GM21723 (cell line): Measurements from ENCODE around the gene PRKG1.
"Not testable (repeated sequence)": the region's sequence is repeated elsewhere in the genome, so short reads cannot be mapped to it uniquely, and the experiment has no call there.

Source experiments
- ATAC-seq: cut with Tn5 transposase; IDR thresholded peaks from one replicate; pipeline ENCODE4 v1.9.1; 2021; ENCODE audit warnings: mild to moderate bottlenecking, moderate library complexity; ENCODE audit not compliant: unreplicated experiment

The PRKG1 gene

GRCh38 chr10:51313773-51314478 lies 239.6 kb downstream of the PRKG1 start:
- ATAC-seq = no peak

DNA sequence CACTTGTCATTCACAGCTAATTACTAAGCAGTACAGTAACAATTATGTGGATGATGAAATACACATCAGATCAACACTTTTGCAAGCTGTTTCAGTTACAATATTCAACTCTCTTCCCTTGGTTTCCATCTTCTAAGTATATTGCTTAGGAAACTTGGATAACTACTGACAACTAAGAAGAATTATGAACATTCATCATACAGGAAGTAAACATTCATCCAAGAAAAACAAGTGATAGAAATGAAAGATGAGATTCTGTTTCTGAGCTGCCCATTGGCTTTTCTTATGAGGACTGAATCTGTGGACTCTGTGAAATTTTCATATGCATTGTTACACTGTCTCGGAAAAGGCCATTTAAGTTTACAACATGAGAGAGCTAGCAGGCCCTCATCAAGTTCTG lies 240.2 kb downstream of the PRKG1 start:
- ATAC-seq = no peak

GRCh38 chr10:51318399-51319172 lies 244.3 kb downstream of the PRKG1 start:
- no peak for ATAC-seq

DNA sequence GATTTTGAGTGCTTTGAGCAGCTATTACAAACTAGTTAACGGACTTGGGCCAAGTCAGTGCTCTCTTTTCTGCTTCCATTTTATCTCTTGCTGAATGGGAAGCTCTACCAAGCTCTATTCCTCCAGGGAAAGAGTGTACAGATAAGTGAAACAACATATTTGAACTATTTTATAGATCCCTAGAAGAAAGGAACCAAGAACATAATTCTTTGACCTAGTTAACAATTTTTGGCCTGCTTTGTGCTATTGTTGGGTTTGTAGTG lies 244.8 kb downstream of the PRKG1 start:
- ATAC-seq = no peak

DNA sequence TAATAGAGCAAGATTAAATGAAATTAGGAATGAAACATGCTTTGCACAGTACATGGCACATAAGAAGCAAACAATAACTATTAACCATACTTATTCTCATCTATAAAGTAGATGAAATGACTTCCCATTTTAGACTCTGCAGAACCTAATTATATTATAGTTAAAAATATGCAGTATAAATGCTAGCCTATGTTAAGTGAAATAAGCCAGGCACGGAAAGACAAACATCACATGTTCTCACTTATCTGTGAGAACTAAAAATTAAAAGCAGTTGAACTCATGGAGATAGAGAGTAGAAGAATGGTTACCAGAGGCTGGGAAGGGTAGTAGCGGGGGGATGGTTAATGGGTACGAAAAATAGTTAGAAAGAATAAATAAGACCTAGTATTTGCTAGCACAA lies 247.0 kb downstream of the PRKG1 start:
- no peak for ATAC-seq

GRCh38 chr10:51321980-51322379 lies 247.7 kb downstream of the PRKG1 start:
- ATAC-seq = no peak

- no peak for ATAC-seq
Observed at GRCh38 chr10:51325649-51326048, 251.4 kb downstream of the PRKG1 start.

DNA sequence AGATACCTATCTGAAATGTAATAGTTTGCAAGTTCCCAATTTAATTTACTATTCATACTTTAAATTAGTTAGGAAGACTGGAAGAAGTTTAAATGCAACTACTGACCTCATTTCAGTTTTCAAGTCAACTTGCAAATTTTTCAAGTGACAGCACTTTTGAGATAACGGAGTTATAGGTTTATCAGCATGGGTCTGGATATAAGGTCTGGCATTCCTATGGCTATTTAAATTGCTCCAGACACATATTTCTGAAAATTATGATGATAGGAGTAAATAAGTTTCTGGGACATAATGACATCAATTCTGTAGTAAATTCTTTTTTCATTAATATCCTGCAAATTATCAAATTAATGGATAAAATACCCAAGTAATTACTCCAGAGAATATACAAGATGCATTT lies 251.9 kb downstream of the PRKG1 start:
- ATAC-seq = no peak

GRCh38 chr10:51327432-51327831 lies 253.1 kb downstream of the PRKG1 start:
- ATAC-seq = no peak

GRCh38 chr10:51340366-51340765 lies 266.1 kb downstream of the PRKG1 start:
- no peak for ATAC-seq

- no peak for ATAC-seq
Observed at GRCh38 chr10:51340845-51341610, 266.7 kb downstream of the PRKG1 start.

GRCh38 chr10:51341745-51342144 lies 267.5 kb downstream of the PRKG1 start:
- ATAC-seq = not testable (repeated sequence)

GRCh38 chr10:51342381-51342780 lies 268.1 kb downstream of the PRKG1 start:
- ATAC-seq = no peak

DNA sequence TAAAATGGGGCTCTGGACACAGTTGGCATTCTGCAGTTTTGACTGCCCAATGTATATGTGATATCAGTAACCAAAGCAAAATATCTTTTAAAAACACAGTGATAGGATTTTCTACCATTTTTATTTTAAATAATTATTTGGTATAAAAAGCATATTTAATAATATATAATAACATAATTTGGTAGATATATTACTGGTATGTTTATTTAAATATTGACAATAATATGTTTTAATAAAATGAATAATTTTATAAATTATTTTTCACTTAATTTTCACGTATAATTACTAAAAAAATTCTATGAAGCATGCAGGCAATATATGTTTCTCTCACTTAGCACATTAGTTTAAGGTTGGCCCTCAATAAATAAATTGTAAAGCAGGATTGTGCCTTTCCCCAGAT lies 269.1 kb downstream of the PRKG1 start:
- ATAC-seq = no peak

- no peak for ATAC-seq
Observed at GRCh38 chr10:51344371-51344770, 270.1 kb downstream of the PRKG1 start.

DNA sequence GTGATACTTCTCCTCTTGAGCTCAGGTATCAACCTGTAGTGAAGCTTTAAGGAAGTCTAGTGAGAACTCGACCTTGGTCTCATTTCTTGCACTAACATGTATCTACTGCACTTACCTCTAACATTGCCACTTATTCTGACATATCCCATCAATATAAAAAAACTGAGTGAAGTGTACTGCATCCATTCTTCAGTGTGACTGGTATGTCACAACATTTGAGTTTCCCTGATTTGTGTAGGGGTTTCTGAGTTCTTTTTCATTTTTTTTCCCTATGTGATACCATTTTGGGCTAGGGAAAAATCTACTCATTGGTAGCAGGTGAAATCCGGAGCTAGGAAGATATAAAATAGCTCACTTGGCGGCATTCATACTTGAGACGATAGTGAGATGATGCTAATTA lies 274.3 kb downstream of the PRKG1 start:
- ATAC-seq = no peak

DNA sequence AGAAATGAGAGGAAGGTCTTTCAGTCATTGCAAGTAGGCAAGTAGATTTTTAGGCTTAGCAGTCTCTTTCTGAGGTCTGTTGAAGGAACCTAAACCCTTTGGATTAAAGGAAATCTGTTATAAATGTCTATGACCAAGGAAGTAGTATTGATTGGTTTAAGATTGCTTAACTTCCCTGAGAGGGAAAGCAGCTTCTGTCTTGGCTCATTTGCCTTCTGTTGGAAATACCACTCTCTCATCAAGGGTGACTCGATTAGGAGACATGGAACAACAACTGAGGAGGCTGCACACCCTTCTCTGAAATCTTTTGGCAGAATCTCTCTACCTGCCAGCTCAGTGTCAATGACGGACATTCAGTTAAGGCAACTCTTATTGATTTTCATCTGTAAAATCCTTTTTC lies 282.9 kb downstream of the PRKG1 start:
- no peak for ATAC-seq

GRCh38 chr10:51358227-51358626 lies 283.9 kb downstream of the PRKG1 start:
- no peak for ATAC-seq

DNA sequence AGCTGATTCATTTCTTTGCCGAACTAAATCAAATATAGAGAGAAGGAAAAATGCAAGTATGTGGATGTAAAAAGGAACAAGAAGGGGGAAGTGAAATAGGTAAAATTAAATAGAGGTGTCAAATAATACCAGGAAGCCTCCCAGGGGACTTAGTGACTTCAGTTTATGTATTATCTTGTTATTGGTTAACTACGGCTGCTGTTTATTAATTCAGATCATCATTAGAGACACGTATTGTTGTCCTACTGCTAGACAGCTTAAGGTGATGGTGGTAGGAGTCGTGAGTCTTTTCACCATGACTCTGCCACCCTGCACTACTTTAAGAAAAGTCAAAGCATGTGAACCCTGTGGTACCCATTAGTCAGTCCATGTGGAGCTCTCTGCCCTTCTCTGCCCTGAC lies 289.1 kb downstream of the PRKG1 start:
- no peak for ATAC-seq

DNA sequence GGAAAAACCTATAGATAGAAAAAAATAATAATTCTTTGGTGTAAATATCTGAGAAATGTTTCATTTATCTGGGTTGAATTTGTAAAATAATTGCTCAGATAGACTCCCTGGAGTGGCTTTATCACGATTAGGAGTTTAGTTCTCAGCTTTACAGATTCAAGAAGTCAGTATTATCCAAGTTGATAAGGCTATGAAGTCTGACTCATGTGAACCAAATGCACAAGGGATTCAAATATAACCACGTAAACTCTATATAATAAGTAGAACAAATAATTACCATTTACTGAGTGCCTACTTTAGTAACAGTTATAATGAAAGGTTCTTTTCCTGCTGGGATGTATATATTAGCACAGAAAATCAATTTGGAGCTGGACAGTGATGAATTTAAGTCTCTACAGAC lies 290.4 kb downstream of the PRKG1 start:
- ATAC-seq = no peak

GRCh38 chr10:51366044-51366443 lies 291.8 kb downstream of the PRKG1 start:
- ATAC-seq = no peak

- no peak for ATAC-seq
Observed at GRCh38 chr10:51367127-51367526, 292.8 kb downstream of the PRKG1 start.
